SK-N-SH treated with all-trans-retinoic acid at 6 μM for 48 hours (cell line): Measurements from ENCODE around the gene MAFF.

Experiments used
- ARNTL ChIP-seq: fragments of 450-650 bp; formaldehyde crosslinking; IDR thresholded peaks from 2 replicates; pipeline ENCODE4 v1.5.0; 2020; ENCODE audit warnings: low read depth, mild to moderate bottlenecking, moderate library complexity, borderline replicate concordance
- GLIS3 ChIP-seq: fragments of 250-450 bp; sonication (Bioruptor Pico); IDR thresholded peaks from 2 replicates; pipeline ENCODE4 v1.5.0; 2020; ENCODE audit warnings: mild to moderate bottlenecking, moderate library complexity
- ZFP30 ChIP-seq: fragments of 450-650 bp; formaldehyde crosslinking; IDR thresholded peaks from 2 replicates; pipeline ENCODE4 v1.5.0; 2022; ENCODE audit warnings: mild to moderate bottlenecking, moderate library complexity
- TF ChIP-seq, protein P1 (sequence below): fragments of 250-450 bp; sonication (Bioruptor Pico); IDR thresholded peaks from 2 replicates; pipeline ENCODE4 v1.5.1; 2020; ENCODE audit warnings: low read depth, mild to moderate bottlenecking, moderate library complexity
- TF ChIP-seq, protein P2 (sequence below): fragments of 250-450 bp; sonication (Bioruptor Pico); IDR thresholded peaks from 2 replicates; pipeline ENCODE4 v1.5.1; 2021; ENCODE audit warnings: mild to moderate bottlenecking, moderate library complexity

DNA sequence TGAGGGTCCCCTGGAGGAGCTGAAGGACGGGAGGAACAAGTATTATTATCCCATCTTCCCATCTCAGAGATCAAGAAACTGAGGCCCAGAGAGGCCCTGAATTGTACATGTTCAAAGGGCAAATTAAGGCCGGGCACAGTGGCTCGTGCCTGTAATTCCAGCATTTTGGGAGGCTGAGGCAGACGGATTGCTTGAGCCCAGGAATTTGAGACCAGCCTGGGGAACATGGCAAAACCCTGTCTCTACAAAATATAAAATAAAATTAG, 28.2 kb upstream of the MAFF start:
- TF ChIP-seq GLIS3 (CRISPR knock-in tag) (no peak), ARNTL (CRISPR knock-in tag) (no peak), ZFP30 (CRISPR knock-in tag) (no peak)
- TF ChIP-seq, protein P1, sequence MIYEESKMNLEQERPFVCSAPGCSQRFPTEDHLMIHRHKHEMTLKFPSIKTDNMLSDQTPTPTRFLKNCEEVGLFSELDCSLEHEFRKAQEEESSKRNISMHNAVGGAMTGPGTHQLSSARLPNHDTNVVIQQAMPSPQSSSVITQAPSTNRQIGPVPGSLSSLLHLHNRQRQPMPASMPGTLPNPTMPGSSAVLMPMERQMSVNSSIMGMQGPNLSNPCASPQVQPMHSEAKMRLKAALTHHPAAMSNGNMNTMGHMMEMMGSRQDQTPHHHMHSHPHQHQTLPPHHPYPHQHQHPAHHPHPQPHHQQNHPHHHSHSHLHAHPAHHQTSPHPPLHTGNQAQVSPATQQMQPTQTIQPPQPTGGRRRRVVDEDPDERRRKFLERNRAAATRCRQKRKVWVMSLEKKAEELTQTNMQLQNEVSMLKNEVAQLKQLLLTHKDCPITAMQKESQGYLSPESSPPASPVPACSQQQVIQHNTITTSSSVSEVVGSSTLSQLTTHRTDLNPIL, result no peak
- TF ChIP-seq, protein P2, sequence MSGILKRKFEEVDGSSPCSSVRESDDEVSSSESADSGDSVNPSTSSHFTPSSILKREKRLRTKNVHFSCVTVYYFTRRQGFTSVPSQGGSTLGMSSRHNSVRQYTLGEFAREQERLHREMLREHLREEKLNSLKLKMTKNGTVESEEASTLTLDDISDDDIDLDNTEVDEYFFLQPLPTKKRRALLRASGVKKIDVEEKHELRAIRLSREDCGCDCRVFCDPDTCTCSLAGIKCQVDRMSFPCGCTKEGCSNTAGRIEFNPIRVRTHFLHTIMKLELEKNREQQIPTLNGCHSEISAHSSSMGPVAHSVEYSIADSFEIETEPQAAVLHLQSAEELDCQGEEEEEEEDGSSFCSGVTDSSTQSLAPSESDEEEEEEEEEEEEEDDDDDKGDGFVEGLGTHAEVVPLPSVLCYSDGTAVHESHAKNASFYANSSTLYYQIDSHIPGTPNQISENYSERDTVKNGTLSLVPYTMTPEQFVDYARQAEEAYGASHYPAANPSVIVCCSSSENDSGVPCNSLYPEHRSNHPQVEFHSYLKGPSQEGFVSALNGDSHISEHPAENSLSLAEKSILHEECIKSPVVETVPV (CRISPR knock-in tag), result no peak
